GM12865 (cell line): ENCODE measurements around the gene CFH.
"Not testable (repeated sequence)": the region's sequence is repeated elsewhere in the genome, so short reads cannot be mapped to it uniquely, and the experiment has no call there.

ENCODE experiments used
- DNase-seq: peaks from one replicate; pipeline ENCODE4 v3.0.0; 2010; ENCODE audit warnings: low read depth
- H3K4me3 ChIP-seq: 2 replicates; pipeline ENCODE4 v1.5.1; 2011; ENCODE audit warnings: mild to moderate bottlenecking, low read depth, low read length, control low read depth
- TF ChIP-seq, protein P1 (sequence below): IDR thresholded peaks from 2 replicates; pipeline ENCODE4 v1.5.1; 2011; ENCODE audit warnings: low read length, control low read depth, low read depth, inconsistent platforms; ENCODE audit not compliant: insufficient read depth; ENCODE audit errors: missing control alignments

Gene CFH

DNA sequence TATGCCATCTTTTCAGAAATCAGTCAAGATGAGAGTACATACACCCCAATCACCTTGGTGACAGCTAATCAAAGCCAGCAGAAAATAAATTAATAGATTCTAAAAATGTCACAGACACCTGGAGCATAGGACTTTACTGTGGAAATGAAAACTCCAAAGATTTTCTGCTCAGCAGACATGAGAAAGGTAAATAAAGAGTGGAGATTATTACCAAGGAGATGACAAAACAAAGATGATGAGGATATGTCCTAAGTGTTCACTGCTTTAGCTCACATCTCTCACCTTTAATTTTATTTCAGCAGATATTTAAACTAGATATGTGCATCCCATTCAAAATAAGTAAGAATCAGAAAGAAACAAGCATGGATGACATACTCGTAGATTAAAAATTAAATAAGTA, 28.8 kb upstream of the CFH start:
- no peak overlapping the region for H3K4me3 ChIP-seq
- TF ChIP-seq, protein P1, sequence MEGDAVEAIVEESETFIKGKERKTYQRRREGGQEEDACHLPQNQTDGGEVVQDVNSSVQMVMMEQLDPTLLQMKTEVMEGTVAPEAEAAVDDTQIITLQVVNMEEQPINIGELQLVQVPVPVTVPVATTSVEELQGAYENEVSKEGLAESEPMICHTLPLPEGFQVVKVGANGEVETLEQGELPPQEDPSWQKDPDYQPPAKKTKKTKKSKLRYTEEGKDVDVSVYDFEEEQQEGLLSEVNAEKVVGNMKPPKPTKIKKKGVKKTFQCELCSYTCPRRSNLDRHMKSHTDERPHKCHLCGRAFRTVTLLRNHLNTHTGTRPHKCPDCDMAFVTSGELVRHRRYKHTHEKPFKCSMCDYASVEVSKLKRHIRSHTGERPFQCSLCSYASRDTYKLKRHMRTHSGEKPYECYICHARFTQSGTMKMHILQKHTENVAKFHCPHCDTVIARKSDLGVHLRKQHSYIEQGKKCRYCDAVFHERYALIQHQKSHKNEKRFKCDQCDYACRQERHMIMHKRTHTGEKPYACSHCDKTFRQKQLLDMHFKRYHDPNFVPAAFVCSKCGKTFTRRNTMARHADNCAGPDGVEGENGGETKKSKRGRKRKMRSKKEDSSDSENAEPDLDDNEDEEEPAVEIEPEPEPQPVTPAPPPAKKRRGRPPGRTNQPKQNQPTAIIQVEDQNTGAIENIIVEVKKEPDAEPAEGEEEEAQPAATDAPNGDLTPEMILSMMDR = no peak
- no peak for DNase-seq

- no peak for DNase-seq
- TF ChIP-seq, protein P1 = no peak
Measured at GRCh38 chr1:196628838-196629237, 23.0 kb upstream of the CFH start.

DNA sequence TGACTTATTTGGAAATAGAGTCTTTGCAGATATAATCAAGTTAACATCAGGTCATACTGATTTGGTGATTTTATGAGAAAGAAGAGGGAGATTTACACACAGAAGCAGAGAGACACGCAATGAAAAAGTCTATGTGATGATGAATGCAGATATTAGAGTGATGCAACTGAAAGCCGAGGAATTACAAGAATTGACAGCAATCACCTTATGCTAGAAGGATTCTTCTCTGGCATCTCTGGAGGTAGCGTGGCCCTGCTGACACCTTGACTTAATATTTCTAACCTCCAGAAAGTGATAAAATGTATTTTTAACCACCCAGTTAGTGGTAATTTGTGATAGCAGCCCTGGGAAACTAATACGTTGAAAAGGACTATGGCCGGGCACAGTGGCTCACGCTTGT, 14.2 kb upstream of the CFH start:
- H3K4me3 ChIP-seq = no peak overlapping the region
- no peak for DNase-seq
- TF ChIP-seq, protein P1 = no peak

More at GRCh38 chr1:196628838-196629237, 23.0 kb upstream of the CFH start:
- no peak overlapping the region for H3K4me3 ChIP-seq

DNA sequence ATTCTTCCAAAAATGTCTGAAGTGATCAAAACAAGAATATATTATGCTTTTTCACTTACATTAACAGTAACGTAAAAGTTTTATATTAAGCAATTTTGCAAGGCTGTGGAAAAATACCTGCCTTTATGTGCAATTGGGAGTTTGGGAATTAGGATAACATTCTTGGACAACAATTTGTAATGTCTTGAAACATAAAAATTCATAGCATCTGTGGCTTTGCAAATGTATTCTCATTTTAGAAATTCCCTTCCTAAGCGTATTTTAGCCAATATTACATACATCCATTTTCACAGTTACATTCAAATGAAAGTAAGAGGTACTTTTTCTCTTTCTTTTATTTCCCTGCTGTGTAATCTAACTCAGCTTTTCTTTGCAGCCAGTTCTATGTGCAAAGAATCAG, 13.4 kb upstream of the CFH start:
- no peak overlapping the region for H3K4me3 ChIP-seq
- TF ChIP-seq, protein P1 = no peak
- no peak for DNase-seq

- not testable (repeated sequence) for H3K4me3 ChIP-seq, DNase-seq
Measured at GRCh38 chr1:196639291-196639690, 12.6 kb upstream of the CFH start.

GRCh38 chr1:196640976-196641375, 10.9 kb upstream of the CFH start:
- TF ChIP-seq, protein P1 = no peak
- no peak overlapping the region for H3K4me3 ChIP-seq
- no peak for DNase-seq

DNA sequence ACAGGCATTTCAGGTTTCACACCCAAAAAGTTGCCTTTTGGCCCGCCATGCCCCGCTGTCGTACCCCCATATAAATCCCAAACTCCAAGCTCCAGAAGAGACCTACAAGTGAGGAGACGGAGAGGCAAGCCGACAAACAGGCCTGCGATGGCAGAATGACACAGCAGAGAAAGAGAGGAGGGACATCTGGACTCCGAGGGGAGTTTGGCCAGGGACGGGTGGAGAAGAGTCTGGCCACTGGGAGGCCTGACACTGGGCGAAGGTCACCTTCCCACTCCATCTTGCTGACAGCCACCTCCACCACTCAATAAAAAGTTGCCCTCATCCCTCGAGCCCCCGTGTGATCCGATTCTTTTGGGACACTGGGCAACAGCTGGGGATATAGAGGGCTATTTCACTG, 1.9 kb upstream of the CFH start:
- no peak overlapping the region for H3K4me3 ChIP-seq
- TF ChIP-seq, protein P1 = no peak
- DNase-seq = no peak

- TF ChIP-seq, protein P1 = no peak
- H3K4me3 ChIP-seq = no peak overlapping the region
- no peak for DNase-seq
Measured at GRCh38 chr1:196650403-196650802, 1.4 kb upstream of the CFH start.
